HG03095 (cell line): ENCODE measurements around the gene MYL6.
"Not testable (repeated sequence)": the region's sequence is repeated elsewhere in the genome, so short reads cannot be mapped to it uniquely, and the experiment has no call there.

Experiments used
- ATAC-seq: cut with Tn5 transposase; IDR thresholded peaks from one replicate; pipeline ENCODE4 v1.9.1; 2021; ENCODE audit warnings: moderate library complexity; ENCODE audit not compliant: unreplicated experiment

MYL6 gene

DNA sequence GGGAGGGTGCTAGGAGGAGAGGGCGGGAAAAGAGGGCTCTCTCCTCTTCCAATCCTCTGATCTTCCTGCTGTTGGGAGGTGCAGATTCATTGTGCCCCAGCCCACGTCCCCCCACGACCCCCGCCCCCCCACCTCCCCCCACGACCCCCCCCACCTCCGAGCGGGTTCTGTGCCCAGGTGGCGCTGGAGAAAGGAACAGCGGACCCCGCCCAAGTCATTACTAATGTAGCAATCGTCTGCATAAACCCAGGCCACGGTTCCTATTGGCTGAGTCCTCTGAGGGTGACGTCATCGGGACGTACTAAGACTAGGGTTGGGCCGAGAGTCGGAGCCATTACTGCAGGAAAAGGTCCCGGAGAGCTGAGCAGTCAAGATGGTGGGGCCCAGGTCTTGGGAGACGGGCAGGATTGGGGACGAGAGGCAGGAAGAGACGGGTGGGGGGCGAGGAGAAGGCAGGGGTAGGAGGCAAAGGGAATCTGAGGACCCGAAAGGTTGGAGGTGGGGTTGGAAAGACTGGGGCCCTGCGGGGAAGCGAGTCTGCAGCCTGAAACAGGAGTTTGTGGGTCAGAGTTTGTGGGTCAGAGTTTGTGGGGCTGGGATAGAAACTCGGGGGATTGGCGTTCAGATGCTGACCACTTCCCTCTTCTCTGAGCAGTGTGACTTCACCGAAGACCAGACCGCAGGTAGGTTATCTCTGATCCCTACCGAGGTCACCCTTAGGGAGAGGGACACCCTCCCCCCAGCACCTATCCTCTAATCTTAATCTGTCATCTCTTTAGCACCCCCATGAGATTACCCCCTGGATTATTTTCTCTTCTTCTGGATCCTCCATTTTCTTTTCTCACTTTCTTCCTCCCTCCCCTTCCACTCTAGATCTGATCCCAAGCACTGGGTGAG, at the start of gene MYL6:
TSS of gene MYL6 (plus strand) at position 331 of the 897 bp plus-strand sequence. CDS start at position 374, 43 bp downstream.
- peak; percentile 80 for ATAC-seq

DNA sequence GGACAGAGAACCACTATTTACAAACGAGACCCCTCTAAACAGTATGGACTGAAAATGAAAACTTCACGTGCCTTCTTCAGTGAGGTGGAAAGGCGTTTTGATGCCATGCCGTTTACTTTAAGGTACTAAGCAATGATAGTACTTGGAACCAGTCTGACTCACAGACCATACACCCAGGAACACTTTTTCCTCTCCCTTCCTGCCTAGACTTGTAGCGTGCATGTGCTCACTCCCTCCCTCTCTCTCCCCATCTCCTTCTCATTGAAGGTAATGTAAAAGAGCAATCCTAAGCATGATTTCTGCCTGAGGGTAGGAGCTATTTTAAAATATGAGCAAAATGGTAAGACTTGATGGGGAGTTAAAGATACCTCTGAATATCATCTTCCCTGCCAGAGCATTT, 47.6 kb upstream of the MYL6 start:
- ATAC-seq, result no peak

DNA sequence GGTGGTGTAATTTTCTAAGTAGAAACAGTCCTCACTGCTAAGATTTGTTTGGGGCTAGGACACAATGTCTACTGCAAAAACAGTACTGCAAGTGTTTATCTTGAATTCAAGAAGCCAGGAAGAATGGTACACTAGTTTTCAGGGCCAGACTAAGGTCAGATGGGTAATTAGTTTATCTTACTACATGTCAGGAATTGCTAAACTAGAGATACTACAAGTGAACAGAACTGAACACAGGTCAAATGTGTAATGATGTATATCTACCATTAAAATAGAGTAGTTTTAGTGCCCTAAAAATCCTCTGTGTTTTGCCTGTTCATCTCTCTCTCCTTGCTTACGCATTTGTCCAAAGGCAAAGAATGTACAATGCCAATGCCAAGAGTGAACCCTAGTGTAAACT, 44.1 kb upstream of the MYL6 start:
- no peak for ATAC-seq

DNA sequence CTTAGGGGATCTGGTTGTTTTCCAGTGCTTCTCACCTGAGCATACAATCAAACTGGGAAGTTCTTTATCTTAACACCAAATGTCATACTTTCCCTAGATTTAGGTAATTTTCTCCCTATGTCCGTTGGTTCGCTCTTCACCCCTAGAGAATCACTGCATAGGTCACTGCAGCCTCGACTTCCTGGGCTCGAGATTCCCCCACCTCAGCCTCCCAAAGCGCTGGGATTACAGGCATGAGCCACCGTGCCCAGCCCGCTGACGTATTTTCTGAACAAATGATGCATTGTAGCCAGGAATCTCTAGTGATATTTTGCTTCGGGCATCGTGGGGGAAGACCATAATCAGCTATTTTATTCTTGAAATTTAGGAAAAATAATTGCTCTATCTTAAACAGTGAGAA, 42.8 kb upstream of the MYL6 start:
- ATAC-seq, result no peak

DNA sequence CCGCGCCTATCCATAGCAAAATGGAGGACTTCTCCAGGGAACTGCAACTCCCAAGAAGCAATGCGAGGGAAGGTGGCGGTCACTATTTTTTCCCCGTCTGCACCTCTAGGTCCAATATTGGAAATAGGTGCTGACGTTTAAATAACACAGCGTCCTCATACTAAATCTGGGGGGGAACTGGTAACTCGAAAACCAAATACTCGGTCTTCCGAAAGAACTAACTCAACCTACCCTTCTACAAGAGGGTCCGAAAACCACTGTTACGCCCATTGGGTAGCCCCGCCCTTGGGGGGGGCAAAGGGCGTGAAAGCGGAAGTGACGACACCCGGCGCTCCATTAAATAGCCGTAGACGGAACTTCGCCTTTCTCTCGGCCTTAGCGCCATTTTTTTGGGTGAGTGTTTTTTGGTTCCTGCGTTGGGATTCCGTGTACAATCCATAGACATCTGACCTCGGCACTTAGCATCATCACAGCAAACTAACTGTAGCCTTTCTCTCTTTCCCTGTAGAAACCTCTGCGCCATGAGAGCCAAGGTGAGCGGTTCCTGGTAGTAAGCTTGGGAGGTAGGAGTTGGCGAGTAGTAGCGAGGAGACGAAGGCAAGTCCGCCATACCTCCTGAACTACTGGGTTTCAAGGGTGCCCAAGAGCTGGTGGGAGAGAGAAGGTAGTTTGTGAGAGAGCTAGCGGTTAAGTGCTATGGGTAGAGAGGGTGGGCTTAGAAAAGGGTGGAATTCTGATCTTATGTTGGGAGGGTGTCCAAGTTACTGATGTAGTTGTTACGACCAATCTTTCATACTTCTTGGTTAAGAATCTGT, 41.7 kb upstream of the MYL6 start, which contains the start of gene RPL41:
TSS of gene RPL41 (plus strand) at position 367 of the 815 bp plus-strand sequence.
- peak; percentile 36 for ATAC-seq

DNA sequence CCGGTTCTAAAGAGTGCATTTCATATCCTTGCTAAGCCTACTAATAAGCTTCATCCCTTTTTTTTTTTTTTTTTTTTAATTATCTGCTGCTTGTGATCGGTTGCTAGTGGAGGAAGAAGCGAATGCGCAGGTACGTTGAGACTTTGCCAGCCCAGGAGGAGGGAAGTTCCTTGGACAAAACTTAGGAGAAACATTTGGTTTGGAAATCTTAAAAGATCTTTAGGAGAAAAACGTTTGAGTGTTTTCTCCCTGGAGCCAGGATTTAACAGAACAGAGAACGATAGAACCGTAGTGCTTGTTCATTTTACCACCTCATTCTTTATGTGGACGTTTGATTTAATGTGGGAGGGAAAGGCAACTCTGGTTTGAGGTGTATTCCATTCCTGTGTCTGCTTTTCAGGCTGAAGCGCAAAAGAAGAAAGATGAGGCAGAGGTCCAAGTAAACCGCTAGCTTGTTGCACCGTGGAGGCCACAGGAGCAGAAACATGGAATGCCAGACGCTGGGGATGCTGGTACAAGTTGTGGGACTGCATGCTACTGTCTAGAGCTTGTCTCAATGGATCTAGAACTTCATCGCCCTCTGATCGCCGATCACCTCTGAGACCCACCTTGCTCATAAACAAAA, 41.0 kb upstream of the MYL6 start:
- not testable (repeated sequence) for ATAC-seq

DNA sequence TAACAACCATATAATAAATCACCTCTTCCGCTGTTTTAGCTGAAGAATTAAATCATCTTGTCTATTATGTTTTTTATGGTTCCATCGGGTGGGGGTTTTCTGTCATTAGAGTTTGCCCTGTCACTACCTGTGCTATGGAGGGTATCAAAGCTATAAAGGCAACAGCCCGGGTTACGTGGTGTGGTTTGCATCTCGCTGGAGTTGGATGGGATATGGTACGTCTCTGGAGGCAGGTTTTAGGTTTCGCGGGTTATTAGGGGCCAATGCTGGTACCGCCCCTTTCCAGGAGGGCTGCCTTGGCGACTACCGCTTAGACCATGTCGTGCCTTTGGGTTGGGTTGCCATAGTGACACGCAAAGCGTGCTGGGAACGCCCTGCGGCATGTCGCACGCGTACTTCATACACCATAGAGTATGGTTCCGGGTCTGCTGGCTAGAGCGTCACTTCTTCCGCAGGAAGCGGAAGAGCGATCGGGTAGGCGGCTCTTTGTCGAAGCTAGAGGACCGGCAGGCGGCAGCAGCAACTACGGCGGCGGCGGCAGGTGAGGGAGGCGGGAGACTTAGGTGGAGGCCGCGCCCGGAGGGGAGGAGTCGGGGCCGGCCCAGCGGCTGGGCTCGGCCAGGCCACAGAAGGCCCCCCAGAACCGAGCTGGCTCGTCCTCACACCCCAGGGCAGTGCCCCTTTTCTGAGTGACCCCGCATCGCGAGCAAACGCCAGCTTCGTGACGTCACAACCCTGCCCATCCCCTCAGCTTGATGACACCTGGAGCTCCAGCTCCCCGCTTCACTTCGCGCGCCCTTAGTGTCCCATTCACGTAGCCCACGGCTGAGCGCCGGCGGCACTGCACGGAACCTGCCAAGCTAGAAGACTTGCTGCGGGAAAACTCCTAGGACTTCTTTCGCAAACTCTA, 40.1 kb upstream of the MYL6 start, which contains the start of gene ZC3H10:
TSS of gene ZC3H10 (plus strand) at position 489 of the 910 bp plus-strand sequence. CDS start 2,297 bp downstream, outside the sequence.
- ATAC-seq, result peak; percentile 68

DNA sequence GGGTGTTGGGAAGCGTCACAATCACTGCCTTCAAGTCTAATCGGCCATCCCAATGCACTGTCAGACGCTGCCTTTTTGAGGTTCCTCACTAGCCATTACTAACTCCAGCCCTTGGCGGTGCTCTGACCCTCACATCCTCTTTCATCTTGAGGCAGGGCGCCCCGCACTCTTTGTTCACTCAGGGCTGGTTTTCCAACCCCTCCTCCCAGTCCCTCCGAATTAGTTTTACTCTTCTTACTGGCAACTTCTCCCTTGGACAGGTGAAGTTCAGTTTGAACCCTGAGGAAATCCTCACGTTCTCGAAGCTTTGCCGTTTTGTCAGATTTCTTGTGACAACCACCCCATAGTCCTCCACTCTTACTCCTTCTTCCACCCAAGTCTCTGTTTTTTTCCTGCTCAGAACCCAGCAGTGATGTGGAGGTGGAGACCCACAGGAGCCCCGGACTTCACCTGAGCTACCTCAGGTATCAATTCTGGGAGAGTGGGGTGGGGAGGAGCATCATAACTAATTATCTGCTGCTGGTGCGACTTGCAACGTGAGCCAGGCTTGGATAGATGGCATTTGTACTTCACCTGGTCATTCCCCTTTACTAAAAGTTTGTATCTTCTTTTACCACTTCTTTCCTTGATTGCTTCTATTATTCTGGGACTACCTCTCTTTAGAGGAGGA, 39.3 kb upstream of the MYL6 start:
- ATAC-seq, result no peak

DNA sequence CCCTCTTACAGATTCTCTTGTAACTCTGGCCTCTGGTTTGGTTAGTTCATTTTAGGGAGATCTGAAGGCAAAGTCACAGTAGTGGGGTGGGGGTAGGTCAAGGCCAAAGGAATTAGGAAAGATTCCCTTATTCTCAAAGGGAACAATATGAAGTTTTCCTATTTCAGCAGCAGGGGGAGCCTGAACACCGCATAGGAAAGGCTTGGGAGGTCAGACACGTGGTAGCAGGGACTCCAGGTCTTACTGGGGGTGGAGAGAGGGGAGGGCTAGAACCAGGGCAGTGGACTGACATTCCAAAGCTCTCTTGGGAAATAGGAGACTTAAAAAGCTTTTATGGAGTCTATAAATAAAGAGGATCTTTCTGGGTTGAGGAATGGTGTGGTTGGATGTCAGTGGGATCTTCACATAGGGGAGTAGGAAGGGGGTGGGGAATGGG, 38.8 kb upstream of the MYL6 start:
- no peak for ATAC-seq

DNA sequence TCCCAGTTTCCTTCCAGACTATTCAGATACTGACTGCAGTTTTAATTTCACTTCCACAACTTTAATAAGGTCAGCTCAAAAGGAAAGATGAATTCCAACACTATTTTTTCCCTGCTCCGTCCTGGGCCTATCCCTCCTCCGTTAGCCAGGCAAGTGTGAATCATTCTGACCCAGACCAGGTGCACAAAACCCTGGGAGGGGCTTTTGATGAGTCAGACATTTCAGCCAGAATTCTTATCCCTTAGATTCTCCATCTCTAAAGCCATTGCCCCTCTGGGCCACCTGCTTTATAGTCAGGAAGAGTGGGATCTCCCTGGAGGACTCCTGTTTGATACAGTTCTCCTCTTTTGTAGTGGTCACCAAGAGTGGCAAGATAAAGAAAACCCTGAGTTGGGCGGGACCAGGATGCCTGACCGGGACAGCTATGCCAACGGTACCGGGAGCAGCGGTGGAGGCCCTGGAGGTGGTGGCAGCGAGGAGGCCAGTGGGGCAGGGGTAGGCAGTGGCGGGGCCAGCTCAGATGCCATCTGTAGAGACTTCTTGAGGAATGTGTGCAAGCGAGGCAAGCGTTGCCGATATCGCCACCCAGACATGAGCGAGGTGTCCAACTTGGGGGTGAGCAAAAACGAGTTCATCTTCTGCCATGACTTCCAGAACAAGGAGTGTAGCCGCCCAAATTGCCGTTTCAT, 37.9 kb upstream of the MYL6 start:
- no peak for ATAC-seq

DNA sequence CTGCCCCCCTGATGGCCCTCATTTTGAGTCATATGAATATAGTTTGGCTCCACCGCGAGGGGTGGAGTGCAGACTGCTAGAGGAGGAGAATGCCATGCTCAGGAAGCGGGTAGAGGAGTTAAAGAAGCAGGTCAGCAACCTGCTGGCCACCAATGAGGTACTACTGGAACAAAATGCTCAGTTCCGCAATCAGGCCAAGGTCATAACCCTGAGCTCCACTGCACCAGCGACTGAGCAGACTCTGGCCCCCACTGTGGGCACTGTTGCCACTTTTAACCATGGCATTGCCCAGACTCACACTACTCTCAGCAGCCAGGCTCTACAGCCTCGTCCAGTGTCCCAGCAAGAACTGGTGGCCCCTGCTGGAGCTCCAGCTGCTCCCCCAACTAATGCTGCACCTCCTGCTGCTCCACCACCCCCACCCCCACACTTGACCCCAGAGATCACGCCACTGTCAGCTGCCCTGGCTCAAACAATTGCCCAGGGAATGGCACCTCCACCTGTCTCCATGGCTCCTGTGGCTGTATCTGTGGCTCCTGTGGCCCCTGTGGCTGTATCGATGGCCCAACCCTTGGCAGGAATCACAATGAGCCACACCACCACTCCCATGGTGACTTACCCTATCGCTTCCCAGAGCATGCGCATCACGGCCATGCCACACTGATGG, 36.8 kb upstream of the MYL6 start:
- ATAC-seq, result no peak

DNA sequence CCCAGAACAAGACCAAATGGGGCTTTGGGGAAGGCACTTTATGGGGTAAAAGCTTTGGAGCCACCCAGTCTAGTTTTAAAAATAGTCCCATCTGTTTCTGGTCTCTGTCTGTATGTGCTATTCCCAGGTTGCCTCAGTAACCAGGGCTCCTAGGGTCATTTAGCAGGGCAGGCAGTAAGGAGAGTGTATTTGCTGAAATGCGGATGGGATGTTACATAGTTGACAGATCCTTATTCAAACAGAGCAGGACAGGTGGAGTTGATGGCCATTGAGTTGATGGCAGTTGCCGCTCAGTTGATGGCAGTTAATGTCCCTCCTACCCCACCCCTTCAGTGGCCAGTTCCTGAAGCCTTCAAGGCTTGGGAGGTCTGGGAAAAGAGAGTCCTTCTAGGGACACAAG, 35.5 kb upstream of the MYL6 start:
- no peak for ATAC-seq

DNA sequence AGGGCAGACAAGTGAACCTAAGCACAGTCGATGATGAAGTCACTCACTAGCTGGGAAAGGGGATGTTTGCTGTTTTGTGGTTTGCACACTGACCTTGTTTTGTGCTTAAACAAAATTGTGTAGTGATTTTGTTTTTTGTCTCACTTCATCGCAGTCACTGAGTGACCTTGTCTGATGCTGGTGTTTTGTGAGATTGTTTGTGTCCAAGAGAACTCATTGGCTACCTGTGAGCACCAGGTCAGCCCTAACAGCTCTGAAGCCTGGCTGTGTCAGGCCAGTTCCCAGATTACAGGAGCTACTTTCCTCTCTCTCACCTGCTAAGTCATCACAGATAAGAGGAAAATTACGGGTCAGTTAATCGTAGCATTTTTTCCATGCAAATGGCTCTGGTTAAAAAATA, 34.0 kb upstream of the MYL6 start:
- no peak for ATAC-seq

DNA sequence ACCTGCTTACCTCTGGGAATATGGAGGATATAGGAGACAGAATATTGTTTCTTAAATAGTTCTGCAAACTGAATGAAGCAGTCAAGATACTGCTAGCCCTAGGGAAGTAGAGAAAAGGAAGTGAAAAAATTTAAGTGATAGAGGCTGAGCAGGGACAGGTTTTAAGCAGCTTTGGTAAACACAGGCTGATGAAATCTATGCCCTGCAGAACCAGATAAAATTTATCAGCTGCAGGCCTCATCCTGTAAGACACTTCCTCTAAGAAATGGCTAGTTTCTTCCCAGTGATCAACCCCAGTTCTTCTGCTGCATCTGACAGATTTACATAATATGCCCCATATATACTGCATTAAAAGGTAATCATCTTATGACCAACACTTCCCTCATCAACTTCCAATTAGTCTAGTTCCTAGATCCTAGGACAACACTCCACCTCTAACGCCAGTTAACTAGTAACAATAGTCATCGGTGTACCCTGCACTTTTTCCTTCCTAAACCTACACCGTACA, 31.4 kb upstream of the MYL6 start:
- no peak for ATAC-seq

DNA sequence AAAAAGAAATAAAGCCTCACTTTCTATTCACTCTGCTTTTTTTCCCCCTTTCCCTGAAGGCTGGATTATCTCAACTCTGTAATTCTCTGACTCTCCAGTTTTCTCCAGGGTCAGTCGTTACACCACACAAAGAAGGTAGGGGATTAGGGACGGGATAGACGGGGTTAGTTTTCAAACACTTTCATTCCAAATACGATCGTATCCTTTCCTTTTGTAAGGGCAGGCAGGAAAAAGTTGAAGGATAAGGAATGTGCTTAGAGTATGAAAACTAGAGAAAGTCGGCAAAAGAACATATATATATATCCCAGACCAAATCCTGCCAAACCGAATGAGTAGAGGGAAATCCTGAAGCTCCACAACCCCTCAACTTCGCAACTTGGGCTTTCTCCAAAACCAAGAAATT, 30.7 kb upstream of the MYL6 start:
- no peak for ATAC-seq

DNA sequence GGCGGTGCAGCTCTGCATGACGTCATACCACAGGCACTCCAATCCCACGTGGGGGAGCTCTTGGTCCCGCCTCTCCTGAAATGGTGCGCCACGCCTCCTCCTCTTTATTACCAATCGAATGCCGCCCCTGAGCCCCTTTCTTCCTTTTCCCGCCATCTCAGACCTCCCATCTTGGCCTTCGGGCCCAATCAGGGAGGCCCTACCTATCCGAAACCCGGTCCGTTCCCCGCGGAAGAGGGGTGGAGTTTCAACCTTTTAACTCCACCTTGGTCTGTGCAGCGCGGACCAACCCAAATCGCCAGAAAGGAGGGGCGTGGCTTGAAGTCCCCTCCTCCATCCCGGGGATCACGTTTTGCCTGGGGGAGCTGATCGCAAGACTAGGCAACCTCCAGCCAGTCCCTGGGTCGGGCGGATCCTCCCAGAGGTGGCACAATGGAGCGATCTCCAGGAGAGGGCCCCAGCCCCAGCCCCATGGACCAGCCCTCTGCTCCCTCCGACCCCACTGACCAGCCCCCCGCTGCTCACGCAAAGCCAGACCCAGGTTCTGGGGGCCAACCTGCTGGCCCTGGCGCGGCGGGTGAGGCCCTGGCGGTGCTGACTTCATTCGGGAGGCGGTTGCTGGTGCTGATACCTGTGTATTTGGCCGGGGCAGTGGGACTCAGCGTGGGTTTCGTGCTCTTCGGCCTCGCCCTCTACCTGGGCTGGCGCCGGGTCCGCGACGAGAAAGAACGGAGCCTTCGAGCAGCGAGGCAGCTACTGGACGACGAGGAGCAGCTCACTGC, 30.1 kb upstream of the MYL6 start, which contains the start of gene ESYT1:
TSS of gene ESYT1 (plus strand) at position 380 of the 782 bp plus-strand sequence. CDS start at position 433, 53 bp downstream.
- peak; percentile 86 for ATAC-seq

DNA sequence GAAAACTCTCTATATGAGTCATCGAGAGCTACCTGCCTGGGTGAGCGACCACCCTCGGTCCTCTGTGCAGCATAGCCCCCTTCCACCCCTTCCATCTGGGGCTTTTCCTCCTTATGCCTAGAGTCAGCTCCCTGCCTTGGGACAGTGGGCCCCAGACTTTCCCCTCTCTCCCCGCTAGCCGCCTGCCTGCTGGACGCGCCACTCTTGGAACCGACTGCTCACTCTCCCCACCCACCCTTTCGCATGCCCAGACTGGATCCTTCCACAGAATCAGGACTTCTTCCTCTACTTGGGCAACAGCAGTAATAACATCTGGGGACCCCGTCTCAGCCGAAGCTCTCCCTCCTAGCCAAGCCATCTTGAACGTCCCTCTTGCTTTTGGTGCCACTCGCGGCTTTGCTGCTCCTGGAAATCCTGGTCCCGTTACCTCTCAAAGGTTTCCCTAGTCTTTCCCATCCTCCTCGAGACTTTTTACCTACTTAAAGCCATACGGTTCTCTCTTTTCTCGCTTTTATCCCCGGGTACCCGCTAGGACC, 29.4 kb upstream of the MYL6 start:
- ATAC-seq, result no peak
